HG02571 (cell line): ENCODE measurements around the gene FICD.

Experiments used
- ATAC-seq: cut with Tn5 transposase; IDR thresholded peaks from one replicate; pipeline ENCODE4 v1.9.1; 2021; ENCODE audit warnings: mild to moderate bottlenecking, moderate library complexity; ENCODE audit not compliant: unreplicated experiment

The FICD gene

GRCh38 chr12:108498136-108498535 lies 16.9 kb upstream of the FICD start:
- no peak for ATAC-seq

- no peak for ATAC-seq
These were observed 12.2 kb upstream of the FICD start for GRCh38 chr12:108502922-108503321.

GRCh38 chr12:108505129-108505528 lies 9.9 kb upstream of the FICD start:
- no peak for ATAC-seq

- no peak for ATAC-seq
These were observed 7.0 kb upstream of the FICD start for GRCh38 chr12:108507971-108508642.

- no peak for ATAC-seq
These were observed 5.3 kb upstream of the FICD start for GRCh38 chr12:108509806-108510205.

- no peak for ATAC-seq
These were observed 4.2 kb upstream of the FICD start for GRCh38 chr12:108510836-108511235.

- no peak for ATAC-seq
These were observed 3.2 kb upstream of the FICD start for GRCh38 chr12:108511633-108512540.

GRCh38 chr12:108514468-108514972 lies 557 bp upstream of the FICD start:
- no peak for ATAC-seq

GRCh38 chr12:108515916-108516315 lies 839 bp downstream of the FICD start:
- ATAC-seq = no peak

GRCh38 chr12:108516511-108517275 lies 1.6 kb downstream of the FICD start:
- no peak for ATAC-seq

GRCh38 chr12:108517288-108518100 lies 2.4 kb downstream of the FICD start:
- ATAC-seq = no peak

GRCh38 chr12:108518101-108518715 lies 3.1 kb downstream of the FICD start:
- ATAC-seq = no peak

- ATAC-seq = no peak
These were observed 3.8 kb downstream of the FICD start for GRCh38 chr12:108518716-108519496.

GRCh38 chr12:108519558-108519957 lies 4.5 kb downstream of the FICD start:
- ATAC-seq = no peak

GRCh38 chr12:108523365-108523764 lies 8.3 kb downstream of the FICD start:
- no peak for ATAC-seq

GRCh38 chr12:108525681-108526080 lies 10.6 kb downstream of the FICD start:
- ATAC-seq = no peak

GRCh38 chr12:108526482-108527165 lies 11.5 kb downstream of the FICD start:
- no peak for ATAC-seq

- ATAC-seq = no peak
These were observed 12.1 kb downstream of the FICD start for GRCh38 chr12:108527166-108527496.

GRCh38 chr12:108530161-108530560 lies 15.1 kb downstream of the FICD start:
- no peak for ATAC-seq
